Activated CD8-positive, alpha-beta T cell treated with anti-CD3 and anti-CD28 coated beads, Interleukin-2, amount 10 ng/mL, durations not matched to agents 7 days and 5 days (primary cell): ENCODE data around the gene OSBPL8. TPM values are rescaled to one million over a fixed set of nuclear protein-coding genes. Genes with fewer than 3 reads are reported as not detected.

ENCODE experiments used
- ATAC-seq: fragments of 150-1000 bp; cut with Tn5 transposase; one replicate; pipeline ENCODE4 v1.10.0; 2021; ENCODE audit warnings: moderate library complexity
- CTCF ChIA-PET: fragments of 350-600 bp; sonication (Branson Sonifier 250); formaldehyde crosslinking; loops from one replicate; lab custom pipeline; 2021; ENCODE audit warnings: antibody characterized with exemption; lab: Charles Lee
- POLR2A ChIA-PET: fragments of 350-600 bp; sonication (Branson Sonifier 250); formaldehyde crosslinking; loops from one replicate; lab custom pipeline; 2021; ENCODE audit warnings: antibody characterized with exemption; lab: Charles Lee
- DNase-seq: peaks from one replicate; pipeline ENCODE4 v3.0.0-alpha.2; 2020
- H3K27ac Mint-ChIP-seq: one replicate; pipeline ENCODE4 v1.8.0; 2021; ENCODE audit warnings: mild to moderate bottlenecking, mixed read lengths
- H3K27me3 Mint-ChIP-seq: one replicate; pipeline ENCODE4 v1.8.0; 2021; ENCODE audit warnings: low read depth, mixed read lengths
- H3K36me3 Mint-ChIP-seq: one replicate; pipeline ENCODE4 v1.8.0; 2021; ENCODE audit warnings: low read depth, mixed read lengths
- H3K4me1 Mint-ChIP-seq: one replicate; pipeline ENCODE4 v1.8.0; 2021; ENCODE audit warnings: low read depth, mixed read lengths
- H3K4me3 Mint-ChIP-seq: one replicate; pipeline ENCODE4 v1.8.0; 2021; ENCODE audit warnings: mild to moderate bottlenecking, mixed read lengths
- H3K9me3 Mint-ChIP-seq: one replicate; pipeline ENCODE4 v1.8.0; 2022; ENCODE audit warnings: mixed read lengths; ENCODE audit not compliant: insufficient read depth
- total RNA-seq, 2 experiments: library from RNA; stranded (reverse); gene quantifications; one replicate each; pipeline ENCODE4 v1.2.3, GENCODE V29; 2021

Gene OSBPL8
- total RNA-seq, 2 experiments from 2014 or later = 113 to 119 TPM

- H3K27ac Mint-ChIP-seq = no peak overlapping the region
- H3K36me3 Mint-ChIP-seq = peaks cover 33% of the 10 kb centered on the region
- H3K4me3 Mint-ChIP-seq = no peak overlapping the region
- H3K4me1 Mint-ChIP-seq = peaks cover 14% of the 10 kb centered on the region
- ChIA-PET CTCF (interaction anchor here (1.2 to 1.3 kb wide), 2 partner anchors 11 to 12 kb away, joined by 4 read pairs; no protein-coding TSS in a partner anchor), POLR2A (no interaction called here)
- ATAC-seq = no peak
- H3K9me3 Mint-ChIP-seq = no peaks in the 10 kb centered on the region
- no peaks in the 10 kb centered on the region for H3K27me3 Mint-ChIP-seq
- DNase-seq = no peak
These were observed 115.1 kb downstream of the OSBPL8 start for GRCh38 chr12:76444408-76444984.

GRCh38 chr12:76441016-76441415, 118.6 kb downstream of the OSBPL8 start:
- H3K4me3 Mint-ChIP-seq = no peak overlapping the region
- ChIA-PET POLR2A (no interaction called here), CTCF (interaction anchor here (0.9 to 1.4 kb wide), 3 partner anchors 10 to 147 kb away, joined by 3 to 5 read pairs (median 5); no protein-coding TSS in a partner anchor)
- H3K27me3 Mint-ChIP-seq = no peaks in the 10 kb centered on the region
- H3K9me3 Mint-ChIP-seq = peaks cover 20% of the 10 kb centered on the region
- peaks cover 39% of the 10 kb centered on the region for H3K36me3 Mint-ChIP-seq
- H3K4me1 Mint-ChIP-seq = peaks cover 11% of the 10 kb centered on the region
- DNase-seq (no peak), ATAC-seq (no peak)
- H3K27ac Mint-ChIP-seq = no peak overlapping the region

GRCh38 chr12:76432733-76433132, 126.8 kb downstream of the OSBPL8 start:
- DNase-seq (no peak), ATAC-seq (no peak)
- peaks cover 58% of the 10 kb centered on the region for H3K36me3 Mint-ChIP-seq
- ChIA-PET POLR2A (no interaction called here), CTCF (no interaction called here)
- peaks cover 53% of the 10 kb centered on the region for H3K9me3 Mint-ChIP-seq
- H3K27me3 Mint-ChIP-seq = no peaks in the 10 kb centered on the region
- H3K4me3 Mint-ChIP-seq = no peak overlapping the region
- no peak overlapping the region for H3K27ac Mint-ChIP-seq
- no peaks in the 10 kb centered on the region for H3K4me1 Mint-ChIP-seq

GRCh38 chr12:76428117-76428516, 131.5 kb downstream of the OSBPL8 start:
- no peak overlapping the region for H3K4me3 Mint-ChIP-seq
- POLR2A ChIA-PET = no interaction called here
- CTCF ChIA-PET = no interaction called here
- H3K27me3 Mint-ChIP-seq = no peaks in the 10 kb centered on the region
- H3K4me1 Mint-ChIP-seq = no peaks in the 10 kb centered on the region
- peaks cover 58% of the 10 kb centered on the region for H3K36me3 Mint-ChIP-seq
- no peak overlapping the region for H3K27ac Mint-ChIP-seq
- H3K9me3 Mint-ChIP-seq = peaks cover 51% of the 10 kb centered on the region
- no peak for DNase-seq
- ATAC-seq = no peak

GRCh38 chr12:76426160-76426559, 133.4 kb downstream of the OSBPL8 start:
- Mint-ChIP-seq H3K9me3 (peaks cover 33% of the 10 kb centered on the region), H3K27ac (no peak overlapping the region), H3K36me3 (peaks cover 39% of the 10 kb centered on the region), H3K27me3 (no peaks in the 10 kb centered on the region), H3K4me3 (no peak overlapping the region), H3K4me1 (no peaks in the 10 kb centered on the region)
- no peak for DNase-seq
- ATAC-seq = no peak
- ChIA-PET POLR2A (no interaction called here), CTCF (no interaction called here)

- Mint-ChIP-seq H3K4me3 (no peak overlapping the region), H3K27ac (no peak overlapping the region), H3K9me3 (peaks cover 27% of the 10 kb centered on the region), H3K4me1 (no peaks in the 10 kb centered on the region), H3K36me3 (peaks cover 29% of the 10 kb centered on the region), H3K27me3 (no peaks in the 10 kb centered on the region)
- DNase-seq (no peak), ATAC-seq (no peak)
- CTCF ChIA-PET = no interaction called here
- POLR2A ChIA-PET = no interaction called here
These were observed 134.6 kb downstream of the OSBPL8 start for GRCh38 chr12:76424941-76425340.

GRCh38 chr12:76422543-76423438, 136.8 kb downstream of the OSBPL8 start:
- peaks cover 30% of the 10 kb centered on the region for H3K36me3 Mint-ChIP-seq
- H3K27ac Mint-ChIP-seq = no peak overlapping the region
- DNase-seq = no peak
- H3K4me1 Mint-ChIP-seq = no peaks in the 10 kb centered on the region
- H3K27me3 Mint-ChIP-seq = no peaks in the 10 kb centered on the region
- CTCF ChIA-PET = interaction anchor here (0.7 kb wide), 1 partner anchor 164 kb away, joined by 3 read pairs; no protein-coding TSS in a partner anchor
- no peak for ATAC-seq
- H3K4me3 Mint-ChIP-seq = no peak overlapping the region
- peaks cover 27% of the 10 kb centered on the region for H3K9me3 Mint-ChIP-seq
- POLR2A ChIA-PET = no interaction called here

- Mint-ChIP-seq H3K27ac (no peak overlapping the region), H3K4me1 (peaks cover 6% of the 10 kb centered on the region), H3K9me3 (peaks cover 27% of the 10 kb centered on the region), H3K27me3 (no peaks in the 10 kb centered on the region), H3K36me3 (peaks cover 33% of the 10 kb centered on the region), H3K4me3 (no peak overlapping the region)
- CTCF ChIA-PET = interaction anchor here (0.7 kb wide), 1 partner anchor 164 kb away, joined by 3 read pairs; no protein-coding TSS in a partner anchor
- ATAC-seq (no peak), DNase-seq (no peak)
- POLR2A ChIA-PET = no interaction called here
These were observed 137.4 kb downstream of the OSBPL8 start for GRCh38 chr12:76422154-76422542.

GRCh38 chr12:76421046-76421445, 138.5 kb downstream of the OSBPL8 start:
- DNase-seq = no peak
- Mint-ChIP-seq H3K36me3 (peaks cover 28% of the 10 kb centered on the region), H3K4me3 (no peak overlapping the region), H3K4me1 (peaks cover 9% of the 10 kb centered on the region), H3K27me3 (no peaks in the 10 kb centered on the region), H3K9me3 (peaks cover 17% of the 10 kb centered on the region), H3K27ac (no peak overlapping the region)
- ChIA-PET POLR2A (no interaction called here), CTCF (interaction anchor here (1.1 to 1.2 kb wide), 2 partner anchors 13 to 73 kb away, joined by 3 read pairs; partner anchors contain the start of gene BBS10)
- ATAC-seq = no peak

- peaks cover 11% of the 10 kb centered on the region for H3K4me1 Mint-ChIP-seq
These were observed 139.3 kb downstream of the OSBPL8 start for GRCh38 chr12:76420222-76420621.

GRCh38 chr12:76417116-76417515, 142.5 kb downstream of the OSBPL8 start:
- POLR2A ChIA-PET = no interaction called here
- ATAC-seq (peak; percentile 49), DNase-seq (no peak)
- no peaks in the 10 kb centered on the region for H3K27me3 Mint-ChIP-seq
- H3K36me3 Mint-ChIP-seq = peaks cover 11% of the 10 kb centered on the region
- H3K4me3 Mint-ChIP-seq = no peak overlapping the region
- H3K4me1 Mint-ChIP-seq = peaks cover 11% of the 10 kb centered on the region
- no peak overlapping the region for H3K27ac Mint-ChIP-seq
- CTCF ChIA-PET = interaction anchor here (1.1 kb wide), 1 partner anchor 9 kb away, joined by 3 read pairs; no protein-coding TSS in a partner anchor
- no peaks in the 10 kb centered on the region for H3K9me3 Mint-ChIP-seq

More at GRCh38 chr12:76420222-76420621, 139.3 kb downstream of the OSBPL8 start:
- H3K4me3 Mint-ChIP-seq = no peak overlapping the region
- no peaks in the 10 kb centered on the region for H3K27me3 Mint-ChIP-seq
- peaks cover 9% of the 10 kb centered on the region for H3K9me3 Mint-ChIP-seq
- ChIA-PET POLR2A (no interaction called here), CTCF (interaction anchor here (1.1 to 1.2 kb wide), 2 partner anchors 12 to 72 kb away, joined by 3 read pairs; partner anchors contain the start of gene BBS10)
- ATAC-seq = no peak
- peaks cover 20% of the 10 kb centered on the region for H3K36me3 Mint-ChIP-seq
- no peak overlapping the region for H3K27ac Mint-ChIP-seq
- DNase-seq = no peak

- Mint-ChIP-seq H3K27ac (no peak overlapping the region), H3K4me3 (no peak overlapping the region), H3K36me3 (peaks cover 8% of the 10 kb centered on the region), H3K4me1 (peaks cover 11% of the 10 kb centered on the region), H3K9me3 (no peaks in the 10 kb centered on the region), H3K27me3 (no peaks in the 10 kb centered on the region)
- ATAC-seq (no peak), DNase-seq (no peak)
- ChIA-PET POLR2A (interaction anchor here (0.6 kb wide), 1 partner anchor 216 kb away, joined by 3 read pairs; no protein-coding TSS in a partner anchor), CTCF (no interaction called here)
These were observed 146.4 kb downstream of the OSBPL8 start for GRCh38 chr12:76413121-76413520.
